Transverse colon (tissue), 3 donors: Measurements from ENCODE around the gene GLS.

Source experiments
- EP300 ChIP-seq: sonication (generic); formaldehyde crosslinking; IDR thresholded peaks from one replicate; pipeline ENCODE4 v1.6.1; 2017; ENCODE audit warnings: antibody characterized with exemption, low read depth
- TF ChIP-seq, protein P1 (sequence below), 5 experiments: fragments of 200-600 bp in 3 of 5; fragments of 450-650 bp in 2 of 5; sonication (generic) in 3 of 5; IDR thresholded peaks; 1 replicate in 2 of 5; 2 replicates in 3 of 5; pipeline ENCODE4 v1.5.1; 2016 to 2017; ENCODE audit warnings: antibody characterized with exemption in 5 of 5, inconsistent platforms in 3 of 5, mild to moderate bottlenecking in 2 of 5, moderate library complexity in 1 of 5

DNA sequence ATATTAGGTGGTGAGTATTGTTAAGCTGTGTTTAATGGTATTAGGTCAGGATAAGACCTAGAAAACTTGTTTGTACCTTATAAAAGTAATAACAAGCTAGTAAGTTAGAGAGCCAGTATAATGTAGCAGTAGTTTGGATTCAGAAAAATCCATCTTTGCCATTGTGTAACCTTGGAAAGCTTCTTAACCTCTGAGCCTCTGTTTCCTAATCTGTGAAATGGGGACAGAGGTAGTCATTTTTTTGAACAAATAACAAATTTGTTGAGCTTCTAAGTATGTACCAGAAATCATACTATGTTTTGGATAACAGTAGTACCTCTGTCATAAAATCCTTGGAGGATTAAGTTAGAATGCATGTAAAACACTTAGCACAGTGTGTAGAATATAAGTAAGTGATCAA, 12.5 kb downstream of the GLS start:
- TF ChIP-seq, protein P1, sequence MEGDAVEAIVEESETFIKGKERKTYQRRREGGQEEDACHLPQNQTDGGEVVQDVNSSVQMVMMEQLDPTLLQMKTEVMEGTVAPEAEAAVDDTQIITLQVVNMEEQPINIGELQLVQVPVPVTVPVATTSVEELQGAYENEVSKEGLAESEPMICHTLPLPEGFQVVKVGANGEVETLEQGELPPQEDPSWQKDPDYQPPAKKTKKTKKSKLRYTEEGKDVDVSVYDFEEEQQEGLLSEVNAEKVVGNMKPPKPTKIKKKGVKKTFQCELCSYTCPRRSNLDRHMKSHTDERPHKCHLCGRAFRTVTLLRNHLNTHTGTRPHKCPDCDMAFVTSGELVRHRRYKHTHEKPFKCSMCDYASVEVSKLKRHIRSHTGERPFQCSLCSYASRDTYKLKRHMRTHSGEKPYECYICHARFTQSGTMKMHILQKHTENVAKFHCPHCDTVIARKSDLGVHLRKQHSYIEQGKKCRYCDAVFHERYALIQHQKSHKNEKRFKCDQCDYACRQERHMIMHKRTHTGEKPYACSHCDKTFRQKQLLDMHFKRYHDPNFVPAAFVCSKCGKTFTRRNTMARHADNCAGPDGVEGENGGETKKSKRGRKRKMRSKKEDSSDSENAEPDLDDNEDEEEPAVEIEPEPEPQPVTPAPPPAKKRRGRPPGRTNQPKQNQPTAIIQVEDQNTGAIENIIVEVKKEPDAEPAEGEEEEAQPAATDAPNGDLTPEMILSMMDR (IDR thresholded peaks at IDR 0.05) = no peak
- TF ChIP-seq EP300 = no peak
